Measurements from ENCODE around the gene SELPLG. TPM values are rescaled to one million over a fixed set of nuclear protein-coding genes. Genes with fewer than 3 reads are reported as not detected.

SELPLG gene
- polyA plus RNA-seq, 1 donor = 5.6 TPM

- Histone ChIP-seq H3K27ac (ENCODE audit: low read length) (no peak overlapping the region), H3K36me3 (ENCODE audit: control insufficient read depth, insufficient read depth, low read length) (peaks cover 62% of the 10 kb centered on the region), H3K9me3 (ENCODE audit: control insufficient read depth, low read depth, low read length) (no peaks in the 10 kb centered on the region), H3K4me3 (ENCODE audit: low read length) (no peak overlapping the region), H3K27me3 (ENCODE audit: control insufficient read depth, insufficient read depth, low read length) (no peaks in the 10 kb centered on the region), H3K4me1 (ENCODE audit: control insufficient read depth, insufficient read depth, low read length) (no peaks in the 10 kb centered on the region)
- DNase-seq = no peak
- 90% methylated on average over 2 of the region's 10 CpGs for WGBS (ENCODE audit: insufficient coverage, low lambda C conversion rate)
These were observed 13.2 kb upstream of the SELPLG start for GRCh38 chr12:108646600-108647579.

- H3K36me3 ChIP-seq (ENCODE audit: control insufficient read depth, insufficient read depth, low read length) = peaks cover 54% of the 10 kb centered on the region
- H3K9me3 ChIP-seq (ENCODE audit: control insufficient read depth, low read depth, low read length) = no peaks in the 10 kb centered on the region
- no peak overlapping the region for H3K27ac ChIP-seq (ENCODE audit: low read length)
- H3K27me3 ChIP-seq (ENCODE audit: control insufficient read depth, insufficient read depth, low read length) = no peaks in the 10 kb centered on the region
- DNase-seq = no peak
- 100% methylated on average over 3 of the region's 15 CpGs for WGBS (ENCODE audit: insufficient coverage, low lambda C conversion rate)
- no peaks in the 10 kb centered on the region for H3K4me1 ChIP-seq (ENCODE audit: control insufficient read depth, insufficient read depth, low read length)
- H3K4me3 ChIP-seq (ENCODE audit: low read length) = no peak overlapping the region
These were observed 12.2 kb upstream of the SELPLG start for GRCh38 chr12:108645686-108646599.

DNA sequence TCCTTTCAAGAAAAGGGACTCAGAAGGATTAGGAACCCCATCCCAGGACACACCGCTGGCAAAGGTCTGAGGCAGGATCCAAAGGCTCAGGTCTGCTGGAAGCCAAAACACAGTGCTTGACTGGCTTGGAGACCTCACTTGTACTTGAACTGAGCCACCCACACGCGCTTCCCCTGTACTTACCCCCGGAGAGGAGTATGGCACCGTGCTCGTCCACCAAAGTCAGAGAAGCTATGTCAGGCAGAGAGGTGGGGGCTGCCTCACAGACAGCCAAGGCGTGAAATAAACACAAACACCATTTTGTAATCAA is 11.1 kb upstream of the SELPLG start:
- DNase-seq = no peak
- H3K4me1 ChIP-seq (ENCODE audit: control insufficient read depth, insufficient read depth, low read length) = no peaks in the 10 kb centered on the region
- no peaks in the 10 kb centered on the region for H3K9me3 ChIP-seq (ENCODE audit: control insufficient read depth, low read depth, low read length)
- WGBS (ENCODE audit: insufficient coverage, low lambda C conversion rate) = no CpG with 5 or more reads among the region's 7 CpGs
- H3K36me3 ChIP-seq (ENCODE audit: control insufficient read depth, insufficient read depth, low read length) = peaks cover 46% of the 10 kb centered on the region
- H3K4me3 ChIP-seq (ENCODE audit: low read length) = no peak overlapping the region
- no peaks in the 10 kb centered on the region for H3K27me3 ChIP-seq (ENCODE audit: control insufficient read depth, insufficient read depth, low read length)
- no peak overlapping the region for H3K27ac ChIP-seq (ENCODE audit: low read length)

DNA sequence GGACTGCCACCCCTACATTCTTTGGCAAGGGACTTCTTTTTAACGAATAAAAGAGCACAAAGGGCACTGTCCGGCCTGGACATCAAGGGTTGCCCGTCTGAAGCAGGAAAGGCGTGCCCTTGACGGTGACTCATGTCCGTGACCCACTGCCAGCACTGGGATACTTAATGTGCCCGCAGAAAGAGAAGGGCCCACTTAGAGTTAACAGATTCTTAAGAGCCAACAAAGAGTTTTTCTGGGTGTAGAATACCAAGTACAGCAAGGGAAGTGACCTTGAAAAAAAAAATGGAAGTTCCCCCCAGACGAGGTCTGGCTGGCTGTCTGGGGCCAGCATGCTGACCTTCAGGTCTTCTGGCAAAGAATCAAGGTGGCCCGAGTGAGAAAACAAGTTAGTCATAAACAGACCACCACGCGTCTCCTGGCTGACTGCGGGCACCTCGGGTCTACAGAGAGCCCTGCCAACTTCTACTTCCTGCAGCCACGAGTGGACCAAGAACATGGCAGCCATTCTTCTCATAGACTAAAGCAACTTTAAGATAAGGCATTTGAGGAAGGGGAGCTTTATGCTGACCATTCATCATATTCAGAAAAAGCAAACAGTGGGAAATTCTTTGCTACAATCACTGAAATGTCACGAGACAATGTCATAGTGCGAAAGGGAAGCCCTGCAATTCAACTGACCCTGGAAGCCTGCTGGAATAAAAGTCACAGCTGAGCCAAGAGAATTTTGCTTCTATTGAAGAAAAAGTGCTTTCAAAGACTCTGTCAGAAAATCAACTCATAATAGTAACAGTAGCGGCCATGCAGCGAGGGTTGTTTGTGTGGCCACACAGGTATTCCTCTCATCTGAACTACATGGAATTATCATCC is 10.5 kb upstream of the SELPLG start:
- H3K4me1 ChIP-seq (ENCODE audit: control insufficient read depth, insufficient read depth, low read length) = no peaks in the 10 kb centered on the region
- H3K27me3 ChIP-seq (ENCODE audit: control insufficient read depth, insufficient read depth, low read length) = no peaks in the 10 kb centered on the region
- H3K9me3 ChIP-seq (ENCODE audit: control insufficient read depth, low read depth, low read length) = no peaks in the 10 kb centered on the region
- WGBS (ENCODE audit: insufficient coverage, low lambda C conversion rate) = 93% methylated on average over 3 of the region's 18 CpGs
- no peak overlapping the region for H3K27ac ChIP-seq (ENCODE audit: low read length)
- H3K4me3 ChIP-seq (ENCODE audit: low read length) = no peak overlapping the region
- peaks cover 44% of the 10 kb centered on the region for H3K36me3 ChIP-seq (ENCODE audit: control insufficient read depth, insufficient read depth, low read length)
- DNase-seq = no peak

DNA sequence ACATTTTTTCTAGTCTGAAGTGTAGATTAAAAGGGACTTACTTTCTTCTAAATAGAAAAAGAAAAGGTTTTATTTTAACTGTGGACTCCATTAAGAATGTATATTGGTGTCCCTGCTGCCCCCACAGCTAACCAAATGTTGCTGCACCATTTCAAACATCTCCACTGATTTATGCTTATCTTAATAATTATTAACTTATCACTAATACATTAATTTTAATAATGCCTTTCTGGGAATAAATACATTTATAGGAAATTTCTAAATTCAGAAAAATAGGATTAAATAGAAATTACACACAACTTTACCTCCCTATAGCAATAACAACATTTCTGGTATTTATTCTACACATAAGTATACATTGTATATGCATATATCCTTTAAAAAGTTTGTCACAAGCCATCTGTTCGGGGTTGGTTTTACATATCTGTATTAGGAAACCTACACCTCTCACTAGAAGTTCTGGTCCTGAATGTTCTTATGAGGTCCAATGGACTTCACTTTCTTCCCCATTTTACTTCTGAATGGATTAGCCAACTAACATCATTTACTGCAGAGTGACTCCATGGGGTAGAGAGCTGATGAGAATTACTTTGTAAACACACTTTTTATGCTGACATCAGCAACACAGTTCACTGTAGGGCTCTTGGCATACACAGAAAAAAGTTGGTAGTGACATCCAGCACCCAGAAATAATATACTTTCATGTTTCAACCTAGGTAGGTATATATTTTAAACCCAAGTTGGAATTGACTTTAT is 9.4 kb upstream of the SELPLG start:
- Histone ChIP-seq H3K4me1 (ENCODE audit: control insufficient read depth, insufficient read depth, low read length) (peaks cover 3% of the 10 kb centered on the region), H3K27me3 (ENCODE audit: control insufficient read depth, insufficient read depth, low read length) (peaks cover 8% of the 10 kb centered on the region), H3K4me3 (ENCODE audit: low read length) (no peak overlapping the region), H3K27ac (ENCODE audit: low read length) (no peak overlapping the region), H3K9me3 (ENCODE audit: control insufficient read depth, low read depth, low read length) (no peaks in the 10 kb centered on the region), H3K36me3 (ENCODE audit: control insufficient read depth, insufficient read depth, low read length) (peaks cover 34% of the 10 kb centered on the region)
- WGBS (ENCODE audit: insufficient coverage, low lambda C conversion rate) = no CpG with 5 or more reads among the region's 1 CpG
- DNase-seq = no peak

DNA sequence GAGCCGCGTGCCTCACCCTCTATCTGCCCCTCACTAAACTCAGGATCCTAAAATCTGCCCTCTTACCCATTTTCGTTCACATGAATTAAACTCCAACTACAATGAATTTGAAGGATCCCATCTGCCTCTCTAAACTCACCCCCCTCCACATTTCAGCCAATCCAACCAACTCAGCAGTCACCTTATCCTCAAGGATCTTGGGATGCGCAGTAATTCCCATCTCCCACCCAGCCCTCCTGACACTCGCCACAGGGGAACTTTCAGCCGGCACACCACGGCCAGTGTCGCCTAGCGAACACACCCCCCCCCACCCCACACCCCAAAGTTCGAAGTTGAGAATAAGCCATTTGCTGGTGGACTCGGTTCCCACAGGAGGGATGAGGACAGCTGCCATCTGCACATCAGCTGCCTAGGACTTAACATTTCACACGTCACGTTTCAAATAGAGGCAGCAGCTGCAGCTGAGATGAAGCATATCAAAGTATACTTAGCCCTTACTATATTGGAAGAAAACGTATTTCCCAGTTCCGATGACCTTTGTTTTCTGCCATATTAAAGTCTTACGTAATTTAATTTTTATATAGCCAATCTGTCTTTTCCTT is 8.7 kb upstream of the SELPLG start:
- H3K4me1 ChIP-seq (ENCODE audit: control insufficient read depth, insufficient read depth, low read length) = peaks cover 5% of the 10 kb centered on the region
- H3K9me3 ChIP-seq (ENCODE audit: control insufficient read depth, low read depth, low read length) = no peaks in the 10 kb centered on the region
- peaks cover 14% of the 10 kb centered on the region for H3K27me3 ChIP-seq (ENCODE audit: control insufficient read depth, insufficient read depth, low read length)
- DNase-seq = no peak
- WGBS (ENCODE audit: insufficient coverage, low lambda C conversion rate) = 69% methylated on average over 3 of the region's 16 CpGs
- peaks cover 27% of the 10 kb centered on the region for H3K36me3 ChIP-seq (ENCODE audit: control insufficient read depth, insufficient read depth, low read length)
- no peak overlapping the region for H3K4me3 ChIP-seq (ENCODE audit: low read length)
- no peak overlapping the region for H3K27ac ChIP-seq (ENCODE audit: low read length)

- no peaks in the 10 kb centered on the region for H3K9me3 ChIP-seq (ENCODE audit: control insufficient read depth, low read depth, low read length)
- H3K36me3 ChIP-seq (ENCODE audit: control insufficient read depth, insufficient read depth, low read length) = peaks cover 23% of the 10 kb centered on the region
- H3K4me1 ChIP-seq (ENCODE audit: control insufficient read depth, insufficient read depth, low read length) = peaks cover 5% of the 10 kb centered on the region
- WGBS (ENCODE audit: insufficient coverage, low lambda C conversion rate) = 30% methylated on average over 2 of the region's 9 CpGs
- no peak overlapping the region for H3K27ac ChIP-seq (ENCODE audit: low read length)
- H3K27me3 ChIP-seq (ENCODE audit: control insufficient read depth, insufficient read depth, low read length) = peaks cover 18% of the 10 kb centered on the region
- no peak for DNase-seq
- no peak overlapping the region for H3K4me3 ChIP-seq (ENCODE audit: low read length)
These were observed 8.0 kb upstream of the SELPLG start for GRCh38 chr12:108641446-108642268.

- DNase-seq = no peak
- WGBS (ENCODE audit: insufficient coverage, low lambda C conversion rate) = no CpG with 5 or more reads among the region's 10 CpGs
- no peak overlapping the region for H3K27ac ChIP-seq (ENCODE audit: low read length)
- H3K27me3 ChIP-seq (ENCODE audit: control insufficient read depth, insufficient read depth, low read length) = peaks cover 18% of the 10 kb centered on the region
- H3K4me3 ChIP-seq (ENCODE audit: low read length) = no peak overlapping the region
- peaks cover 5% of the 10 kb centered on the region for H3K4me1 ChIP-seq (ENCODE audit: control insufficient read depth, insufficient read depth, low read length)
- H3K36me3 ChIP-seq (ENCODE audit: control insufficient read depth, insufficient read depth, low read length) = peaks cover 16% of the 10 kb centered on the region
- H3K9me3 ChIP-seq (ENCODE audit: control insufficient read depth, low read depth, low read length) = no peaks in the 10 kb centered on the region
These were observed 7.2 kb upstream of the SELPLG start for GRCh38 chr12:108640802-108641445.
